ENCODE measurements around the gene FOXC1. TPM values are rescaled to one million over a fixed set of nuclear protein-coding genes. Genes with fewer than 3 reads are reported as not detected.
A peak's percentile ranks its signal among the peaks of the same experiment; 100 is the strongest.

The FOXC1 gene
- polyA plus RNA-seq, 5 donors = 0.68 to 0.93 (median 0.81) TPM

GRCh38 chr6:1611322-1611571 is 1.5 kb downstream of the FOXC1 start:
- no peak for DNase-seq

- peak in 1 of 2 donors; percentile 33 for DNase-seq
Observed at GRCh38 chr6:1611572-1612298, 2.0 kb downstream of the FOXC1 start.

- DNase-seq = peak in 1 of 2 donors; percentile 37
Observed at GRCh38 chr6:1612299-1612973, 2.7 kb downstream of the FOXC1 start.

- DNase-seq = peak in 1 of 2 donors; percentile 37
Observed at GRCh38 chr6:1612974-1613306, 3.2 kb downstream of the FOXC1 start.

- no peak for DNase-seq
Observed at GRCh38 chr6:1613346-1613687, 3.6 kb downstream of the FOXC1 start.

- DNase-seq = no peak
Observed at GRCh38 chr6:1613688-1614447, 4.2 kb downstream of the FOXC1 start.

GRCh38 chr6:1614448-1615150 is 4.9 kb downstream of the FOXC1 start:
- DNase-seq = peak in 1 of 2 donors; percentile 20

GRCh38 chr6:1615151-1615852 is 5.6 kb downstream of the FOXC1 start:
- DNase-seq = no peak

GRCh38 chr6:1615853-1616420 is 6.2 kb downstream of the FOXC1 start:
- DNase-seq = no peak

- DNase-seq = no peak
Observed at GRCh38 chr6:1616701-1617463, 7.2 kb downstream of the FOXC1 start.

GRCh38 chr6:1617466-1618310 is 8.0 kb downstream of the FOXC1 start:
- no peak for DNase-seq

GRCh38 chr6:1618311-1619097 is 8.8 kb downstream of the FOXC1 start:
- no peak for DNase-seq

- DNase-seq = no peak
Observed at GRCh38 chr6:1619098-1619672, 9.5 kb downstream of the FOXC1 start.

GRCh38 chr6:1619673-1620503 is 10.2 kb downstream of the FOXC1 start:
- no peak for DNase-seq

GRCh38 chr6:1620504-1621069 is 10.9 kb downstream of the FOXC1 start:
- no peak for DNase-seq

GRCh38 chr6:1621070-1621701 is 11.5 kb downstream of the FOXC1 start:
- no peak for DNase-seq
